Progenitor cell of endocrine pancreas (in vitro differentiated cells): ENCODE measurements around the gene PCBP3. TPM values are rescaled to one million over a fixed set of nuclear protein-coding genes. Genes with fewer than 3 reads are reported as not detected.

ENCODE experiments used
- DNase-seq: peaks from one replicate; pipeline ENCODE4 v3.0.0; 2021; ENCODE audit warnings: low spot score; ENCODE audit not compliant: unreplicated experiment
- H3K27ac Mint-ChIP-seq: 2 replicates; pipeline ENCODE4 v1.8.0; 2021; ENCODE audit warnings: mild to moderate bottlenecking, moderate library complexity, mixed read lengths
- H3K27me3 Mint-ChIP-seq: 2 replicates; pipeline ENCODE4 v1.8.0; 2021; ENCODE audit warnings: mixed read lengths
- H3K36me3 Mint-ChIP-seq: 2 replicates; pipeline ENCODE4 v1.8.0; 2022; ENCODE audit warnings: mixed read lengths; ENCODE audit not compliant: insufficient read depth
- H3K4me1 Mint-ChIP-seq: 2 replicates; pipeline ENCODE4 v1.8.0; 2021; ENCODE audit warnings: low read depth, mixed read lengths
- H3K4me3 Mint-ChIP-seq: 2 replicates; pipeline ENCODE4 v1.8.0; 2021; ENCODE audit warnings: low read depth, mild to moderate bottlenecking, moderate library complexity, mixed read lengths
- H3K9me3 Mint-ChIP-seq: 2 replicates; pipeline ENCODE4 v1.8.0; 2021; ENCODE audit warnings: low read depth, mixed read lengths
- total RNA-seq: library from RNA; stranded (reverse); gene quantifications from 2 replicates; pipeline ENCODE4 v1.2.1, GENCODE V29; 2021
- TF ChIP-seq, protein P1 (sequence below): fragments of 200-600 bp; sonication (generic); IDR thresholded peaks from one replicate; pipeline ENCODE4 v1.5.0; 2021; ENCODE audit warnings: antibody characterized with exemption, mild to moderate bottlenecking; ENCODE audit not compliant: unreplicated experiment

PCBP3 gene
- total RNA-seq, 1 donor from 2014 or later = 3.7 TPM

DNA sequence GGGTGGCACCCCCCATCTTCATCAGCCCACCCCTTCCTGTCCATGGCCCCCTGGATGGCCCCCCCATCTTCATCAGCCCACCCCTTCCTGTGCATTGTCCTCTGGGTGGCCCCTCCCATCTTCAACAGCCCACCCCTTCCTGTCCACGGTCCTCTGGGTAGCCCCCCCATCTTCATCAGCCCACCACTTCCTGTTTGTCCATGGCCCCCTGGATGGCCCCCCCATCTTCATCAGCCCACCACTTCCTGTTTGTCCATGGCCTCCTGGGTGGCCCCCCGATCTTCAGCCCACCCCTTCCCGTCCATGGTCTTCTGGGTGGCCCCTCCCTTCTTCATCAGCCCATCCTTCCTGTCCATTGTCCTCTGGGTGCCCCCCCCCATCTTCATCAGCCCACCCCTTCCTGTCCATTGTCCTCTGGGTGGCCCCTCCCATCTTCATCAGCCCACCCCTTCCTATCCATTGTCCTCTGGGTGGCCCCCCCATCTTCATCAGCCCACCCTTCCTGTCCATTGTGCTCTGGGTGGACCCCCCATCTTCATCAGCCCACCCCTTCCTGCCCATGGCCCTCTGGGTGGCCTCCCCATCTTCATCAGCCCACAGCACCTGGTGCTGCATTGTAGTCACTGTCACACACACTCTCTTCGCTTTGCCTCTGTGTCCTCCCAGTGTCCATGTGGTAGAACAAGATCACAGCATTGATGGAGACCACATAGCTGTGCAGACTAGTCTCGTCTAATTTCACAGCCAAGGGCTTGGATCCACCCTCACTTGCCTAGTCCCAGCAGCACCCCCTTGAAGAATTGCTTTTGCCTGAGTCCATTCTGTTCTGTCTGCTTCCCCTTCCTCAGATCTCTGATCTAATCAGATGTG, 95.9 kb downstream of the PCBP3 start:
- Mint-ChIP-seq H3K27ac (no peak overlapping the region), H3K4me1 (no peaks in the 10 kb centered on the region), H3K9me3 (no peaks in the 10 kb centered on the region), H3K4me3 (no peak overlapping the region), H3K36me3 (no peaks in the 10 kb centered on the region), H3K27me3 (no peaks in the 10 kb centered on the region)
- DNase-seq = no peak
- TF ChIP-seq, protein P1, sequence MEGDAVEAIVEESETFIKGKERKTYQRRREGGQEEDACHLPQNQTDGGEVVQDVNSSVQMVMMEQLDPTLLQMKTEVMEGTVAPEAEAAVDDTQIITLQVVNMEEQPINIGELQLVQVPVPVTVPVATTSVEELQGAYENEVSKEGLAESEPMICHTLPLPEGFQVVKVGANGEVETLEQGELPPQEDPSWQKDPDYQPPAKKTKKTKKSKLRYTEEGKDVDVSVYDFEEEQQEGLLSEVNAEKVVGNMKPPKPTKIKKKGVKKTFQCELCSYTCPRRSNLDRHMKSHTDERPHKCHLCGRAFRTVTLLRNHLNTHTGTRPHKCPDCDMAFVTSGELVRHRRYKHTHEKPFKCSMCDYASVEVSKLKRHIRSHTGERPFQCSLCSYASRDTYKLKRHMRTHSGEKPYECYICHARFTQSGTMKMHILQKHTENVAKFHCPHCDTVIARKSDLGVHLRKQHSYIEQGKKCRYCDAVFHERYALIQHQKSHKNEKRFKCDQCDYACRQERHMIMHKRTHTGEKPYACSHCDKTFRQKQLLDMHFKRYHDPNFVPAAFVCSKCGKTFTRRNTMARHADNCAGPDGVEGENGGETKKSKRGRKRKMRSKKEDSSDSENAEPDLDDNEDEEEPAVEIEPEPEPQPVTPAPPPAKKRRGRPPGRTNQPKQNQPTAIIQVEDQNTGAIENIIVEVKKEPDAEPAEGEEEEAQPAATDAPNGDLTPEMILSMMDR = no peak

DNA sequence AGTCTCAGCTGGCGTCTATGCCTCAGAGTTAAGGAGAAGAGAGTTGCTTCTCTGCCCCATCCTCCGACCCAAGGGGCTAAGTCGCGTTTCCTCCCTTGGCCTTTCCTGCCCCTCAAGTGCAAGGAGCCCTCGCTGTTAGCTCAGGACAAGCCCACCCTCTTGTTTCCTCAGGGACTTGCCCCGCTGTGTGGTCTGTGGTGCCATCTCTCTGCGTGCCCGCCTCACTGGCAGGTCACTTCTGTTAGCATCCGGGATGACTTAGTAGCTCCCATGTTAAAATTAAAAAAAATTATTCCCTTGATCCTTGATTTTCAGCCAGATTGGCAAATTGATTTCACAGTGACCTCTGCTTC, 96.5 kb downstream of the PCBP3 start:
- TF ChIP-seq, protein P1 = no peak
- Mint-ChIP-seq H3K9me3 (no peaks in the 10 kb centered on the region), H3K27ac (no peak overlapping the region)

DNA sequence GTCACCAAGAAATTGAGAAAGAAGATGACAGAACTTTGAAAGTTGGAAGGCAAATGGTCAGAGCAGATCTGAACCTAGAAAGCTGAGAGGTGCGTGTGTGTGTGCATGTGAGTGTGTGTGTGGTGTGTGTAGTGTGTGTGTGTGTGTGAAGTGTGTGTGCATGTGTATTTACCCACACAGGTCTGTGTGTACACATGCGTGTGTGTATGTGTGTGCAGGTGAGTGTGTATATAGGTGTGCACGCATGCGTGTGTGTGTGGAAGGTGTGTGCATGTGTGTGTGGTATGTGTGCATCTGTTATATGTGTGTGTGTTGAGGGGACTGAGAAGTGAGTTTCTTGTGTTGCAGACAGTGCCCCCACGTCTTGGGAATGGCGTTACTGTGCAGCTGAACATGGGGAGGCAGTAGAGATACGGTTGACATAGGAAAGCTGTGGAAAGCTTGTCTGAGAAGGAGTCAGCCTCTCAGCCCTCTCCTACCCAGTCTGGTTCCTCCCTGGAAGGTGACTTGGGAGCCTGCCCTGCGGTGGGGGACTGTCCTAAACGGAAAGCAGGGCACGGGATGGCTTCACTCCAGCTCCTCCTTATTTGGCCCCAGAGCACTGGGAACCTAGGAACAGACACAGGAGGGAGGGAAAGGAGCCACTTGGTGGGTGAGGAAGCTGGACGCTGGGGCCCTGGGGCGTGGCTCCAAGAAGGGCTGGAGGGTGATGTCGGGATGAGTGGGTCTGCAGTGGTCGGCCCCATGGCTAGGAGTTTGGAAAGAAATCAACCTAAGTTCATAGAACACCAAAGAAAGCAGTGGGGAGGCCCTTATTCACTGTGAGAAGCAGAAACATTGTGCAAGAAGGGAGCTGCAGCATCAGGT, 97.2 kb downstream of the PCBP3 start:
- TF ChIP-seq, protein P1 = no peak

More for the DNA sequence above, 96.5 kb downstream of the PCBP3 start:
- H3K4me3 Mint-ChIP-seq = no peak overlapping the region
- DNase-seq = no peak
- peaks cover 1% of the 10 kb centered on the region for H3K36me3 Mint-ChIP-seq
- no peaks in the 10 kb centered on the region for H3K27me3 Mint-ChIP-seq
- H3K4me1 Mint-ChIP-seq = no peaks in the 10 kb centered on the region

DNA sequence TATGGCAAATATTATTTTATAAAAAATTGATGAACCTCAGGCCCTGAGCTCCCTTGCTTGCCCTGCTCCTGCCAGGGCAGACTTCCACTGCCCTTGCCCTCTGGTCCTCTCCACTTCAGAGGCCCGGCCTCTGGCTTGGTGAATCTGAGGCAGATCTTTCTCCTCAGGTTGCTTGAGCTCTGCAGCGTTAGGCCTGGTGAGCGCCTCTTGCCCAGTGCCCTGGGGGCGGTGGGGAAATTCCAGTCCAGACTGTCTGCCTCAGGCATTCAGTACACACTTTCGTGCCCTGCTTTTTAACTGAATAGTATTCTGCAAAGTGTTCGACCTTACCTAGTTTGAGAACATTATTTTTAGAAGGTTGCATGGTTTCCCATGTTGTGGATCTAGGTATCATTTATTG, 98.2 kb downstream of the PCBP3 start:
- TF ChIP-seq, protein P1 = no peak
- peaks cover 4% of the 10 kb centered on the region for H3K36me3 Mint-ChIP-seq
- no peak overlapping the region for H3K27ac Mint-ChIP-seq
- no peak overlapping the region for H3K4me3 Mint-ChIP-seq
- H3K27me3 Mint-ChIP-seq = no peaks in the 10 kb centered on the region
- H3K4me1 Mint-ChIP-seq = no peaks in the 10 kb centered on the region
- DNase-seq = no peak
- no peaks in the 10 kb centered on the region for H3K9me3 Mint-ChIP-seq

More for the DNA sequence above, 97.2 kb downstream of the PCBP3 start:
- Mint-ChIP-seq H3K4me1 (no peaks in the 10 kb centered on the region), H3K9me3 (no peaks in the 10 kb centered on the region), H3K27me3 (no peaks in the 10 kb centered on the region), H3K4me3 (no peak overlapping the region), H3K27ac (no peak overlapping the region), H3K36me3 (peaks cover 4% of the 10 kb centered on the region)
- no peak for DNase-seq

DNA sequence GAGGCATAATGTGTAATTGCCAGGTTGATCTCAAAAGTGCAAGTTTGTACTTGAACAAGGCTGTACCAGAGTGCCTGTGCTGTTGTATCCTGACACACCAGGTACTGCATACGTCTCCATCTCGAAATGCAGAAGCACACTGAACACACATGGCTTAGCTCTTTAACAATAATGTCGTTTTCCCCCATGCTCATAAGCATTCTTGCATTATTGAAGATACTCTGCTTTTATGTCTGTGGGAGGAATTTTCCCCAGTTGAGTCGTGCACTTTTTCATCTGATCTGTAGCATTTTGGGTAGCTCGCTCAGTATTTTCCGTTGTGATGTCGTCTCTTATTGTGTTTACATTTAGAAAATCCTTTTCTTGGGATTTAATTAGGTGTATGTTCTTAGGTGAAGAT, 98.7 kb downstream of the PCBP3 start:
- Mint-ChIP-seq H3K27me3 (no peaks in the 10 kb centered on the region), H3K4me1 (no peaks in the 10 kb centered on the region), H3K4me3 (no peak overlapping the region), H3K27ac (no peak overlapping the region), H3K36me3 (peaks cover 4% of the 10 kb centered on the region), H3K9me3 (no peaks in the 10 kb centered on the region)
- TF ChIP-seq, protein P1 = no peak
- DNase-seq = no peak
